ENCODE data around the gene PSD4.

The PSD4 gene

GRCh38 chr2:113182471-113183260, 8.9 kb downstream of the PSD4 start:
- H3K4me3 ChIP-seq (ENCODE audit: low read depth, low read length), result no peak overlapping the region
- TF ChIP-seq CTCF (IDR thresholded peaks at IDR 0.05; ENCODE audit: low read depth, low read length), result no peak

- TF ChIP-seq CTCF (IDR thresholded peaks at IDR 0.05; ENCODE audit: low read depth, low read length), result no peak
- no peak overlapping the region for H3K4me3 ChIP-seq (ENCODE audit: low read depth, low read length)
Measured at GRCh38 chr2:113183264-113183663, 9.5 kb downstream of the PSD4 start.

GRCh38 chr2:113183703-113184102, 9.9 kb downstream of the PSD4 start:
- no peak overlapping the region for H3K4me3 ChIP-seq (ENCODE audit: low read depth, low read length)
- TF ChIP-seq CTCF (IDR thresholded peaks at IDR 0.05; ENCODE audit: low read depth, low read length), result no peak

- no peak overlapping the region for H3K4me3 ChIP-seq (ENCODE audit: low read depth, low read length)
- TF ChIP-seq CTCF (IDR thresholded peaks at IDR 0.05; ENCODE audit: low read depth, low read length), result no peak
Measured at GRCh38 chr2:113184531-113185230, 10.9 kb downstream of the PSD4 start.

- TF ChIP-seq CTCF (IDR thresholded peaks at IDR 0.05; ENCODE audit: low read depth, low read length), result no peak
Measured at GRCh38 chr2:113185664-113186432, 12.1 kb downstream of the PSD4 start.

GRCh38 chr2:113186433-113186796, 12.6 kb downstream of the PSD4 start:
- H3K4me3 ChIP-seq (ENCODE audit: low read depth, low read length), result no peak overlapping the region
- no peak for TF ChIP-seq CTCF (IDR thresholded peaks at IDR 0.05; ENCODE audit: low read depth, low read length)

More at GRCh38 chr2:113185664-113186432, 12.1 kb downstream of the PSD4 start:
- H3K4me3 ChIP-seq (ENCODE audit: low read depth, low read length), result no peak overlapping the region
